LNCAP (cell line): ENCODE data around the gene ST6GALNAC5.

Experiments used
- TF ChIP-seq, protein P1 (sequence below): fragments of 450-650 bp; IDR thresholded peaks from 2 replicates; pipeline ENCODE4 v1.5.1; 2017; ENCODE audit warnings: mild to moderate bottlenecking

The ST6GALNAC5 gene

GRCh38 chr1:77084457-77084856 is 217.2 kb downstream of the ST6GALNAC5 start:
- TF ChIP-seq, protein P1, sequence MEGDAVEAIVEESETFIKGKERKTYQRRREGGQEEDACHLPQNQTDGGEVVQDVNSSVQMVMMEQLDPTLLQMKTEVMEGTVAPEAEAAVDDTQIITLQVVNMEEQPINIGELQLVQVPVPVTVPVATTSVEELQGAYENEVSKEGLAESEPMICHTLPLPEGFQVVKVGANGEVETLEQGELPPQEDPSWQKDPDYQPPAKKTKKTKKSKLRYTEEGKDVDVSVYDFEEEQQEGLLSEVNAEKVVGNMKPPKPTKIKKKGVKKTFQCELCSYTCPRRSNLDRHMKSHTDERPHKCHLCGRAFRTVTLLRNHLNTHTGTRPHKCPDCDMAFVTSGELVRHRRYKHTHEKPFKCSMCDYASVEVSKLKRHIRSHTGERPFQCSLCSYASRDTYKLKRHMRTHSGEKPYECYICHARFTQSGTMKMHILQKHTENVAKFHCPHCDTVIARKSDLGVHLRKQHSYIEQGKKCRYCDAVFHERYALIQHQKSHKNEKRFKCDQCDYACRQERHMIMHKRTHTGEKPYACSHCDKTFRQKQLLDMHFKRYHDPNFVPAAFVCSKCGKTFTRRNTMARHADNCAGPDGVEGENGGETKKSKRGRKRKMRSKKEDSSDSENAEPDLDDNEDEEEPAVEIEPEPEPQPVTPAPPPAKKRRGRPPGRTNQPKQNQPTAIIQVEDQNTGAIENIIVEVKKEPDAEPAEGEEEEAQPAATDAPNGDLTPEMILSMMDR = no peak

GRCh38 chr1:77085109-77085508 is 217.8 kb downstream of the ST6GALNAC5 start:
- TF ChIP-seq, protein P1 = no peak

GRCh38 chr1:77089756-77090155 is 222.5 kb downstream of the ST6GALNAC5 start:
- TF ChIP-seq, protein P1 = no peak

DNA sequence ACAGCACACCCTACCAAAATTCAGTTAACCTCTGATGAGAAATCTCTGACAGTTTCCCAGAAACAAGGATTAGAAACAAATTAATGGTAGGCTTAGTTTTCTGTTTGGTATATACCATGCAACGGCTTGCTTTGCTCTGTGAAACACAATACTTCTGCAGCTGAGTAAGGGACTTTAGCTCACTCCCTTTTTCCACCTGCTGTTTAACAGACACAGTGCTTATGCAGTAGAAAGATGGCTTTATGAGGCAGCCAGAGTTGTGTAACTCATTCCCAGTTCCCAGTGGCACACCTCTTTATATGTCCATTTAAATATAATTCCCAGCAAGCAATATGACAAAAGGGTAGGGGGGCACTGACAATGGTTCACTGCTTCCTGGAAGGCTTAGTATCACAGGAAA is 228.0 kb downstream of the ST6GALNAC5 start:
- TF ChIP-seq, protein P1 = no peak

DNA sequence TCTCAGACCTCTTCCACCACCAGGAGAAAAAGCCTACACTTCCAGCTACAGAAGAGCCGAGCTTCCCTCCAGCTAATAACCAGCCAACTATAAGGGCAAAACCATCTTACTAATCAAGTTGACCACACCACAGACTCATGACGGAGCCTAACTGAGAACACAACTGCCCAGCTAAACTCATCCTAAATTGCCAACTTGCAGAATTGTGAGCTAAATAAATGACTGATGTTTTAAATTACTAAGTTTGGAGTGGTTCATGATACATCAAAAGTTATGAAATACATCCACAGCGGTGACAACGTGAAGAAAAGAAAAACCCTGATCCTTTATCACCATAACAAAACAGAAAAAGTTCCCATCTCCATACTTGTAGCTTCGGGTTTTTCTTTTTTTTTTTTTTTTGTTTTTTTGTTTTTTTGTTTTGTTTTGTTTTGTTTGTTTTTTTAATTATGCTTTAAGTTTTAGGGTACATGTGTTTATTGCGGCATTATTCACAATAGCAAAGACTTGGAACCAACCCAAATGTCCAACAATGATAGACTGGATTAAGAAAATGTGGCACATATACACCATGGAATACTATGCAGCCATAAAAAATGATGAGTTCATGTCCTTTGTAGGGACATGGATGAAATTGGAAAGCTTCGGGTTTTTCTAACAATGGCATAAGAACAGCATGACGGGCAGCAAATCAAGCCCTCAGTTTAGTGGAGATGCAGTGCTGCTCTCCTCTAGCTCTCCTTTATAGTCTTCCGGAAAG is 229.4 kb downstream of the ST6GALNAC5 start:
- TF ChIP-seq, protein P1 = no peak

DNA sequence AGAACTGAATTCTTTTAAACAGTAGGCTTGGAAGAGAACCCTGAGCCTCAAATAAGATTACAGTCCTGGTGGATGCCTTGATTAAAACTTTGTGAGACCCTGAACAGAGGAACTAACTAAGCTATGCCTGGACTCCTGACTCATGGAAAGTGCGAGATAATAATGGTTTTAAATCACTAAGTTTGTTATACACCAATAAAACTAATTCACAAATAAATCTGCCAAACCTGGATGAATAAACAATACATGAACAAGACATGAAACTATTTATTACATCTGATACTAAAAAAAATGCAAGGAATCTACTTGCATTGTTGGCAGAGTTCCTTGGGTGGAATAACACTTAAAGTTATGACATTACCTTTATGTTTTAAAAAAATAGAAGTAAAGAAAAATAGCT is 233.6 kb downstream of the ST6GALNAC5 start:
- TF ChIP-seq, protein P1 = no peak

DNA sequence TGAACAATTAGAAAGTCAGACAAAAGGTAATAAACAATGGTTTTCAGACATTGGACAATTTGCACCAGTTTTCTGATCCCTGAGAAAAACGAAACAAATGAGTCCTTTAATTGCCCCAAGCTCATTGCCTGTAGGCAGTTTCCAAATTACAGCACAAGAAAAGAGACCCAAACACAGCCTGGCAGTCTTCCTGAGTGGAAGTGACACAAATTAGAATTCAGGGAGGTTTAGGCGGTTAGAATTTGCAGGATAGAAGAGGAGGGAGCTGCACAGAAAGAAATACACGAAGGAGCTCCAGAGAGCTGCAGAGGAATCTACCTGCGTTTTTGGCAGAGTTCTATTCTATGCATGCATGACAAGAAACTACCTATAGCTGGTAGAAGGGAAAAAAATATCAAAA is 236.2 kb downstream of the ST6GALNAC5 start:
- TF ChIP-seq, protein P1 = no peak

DNA sequence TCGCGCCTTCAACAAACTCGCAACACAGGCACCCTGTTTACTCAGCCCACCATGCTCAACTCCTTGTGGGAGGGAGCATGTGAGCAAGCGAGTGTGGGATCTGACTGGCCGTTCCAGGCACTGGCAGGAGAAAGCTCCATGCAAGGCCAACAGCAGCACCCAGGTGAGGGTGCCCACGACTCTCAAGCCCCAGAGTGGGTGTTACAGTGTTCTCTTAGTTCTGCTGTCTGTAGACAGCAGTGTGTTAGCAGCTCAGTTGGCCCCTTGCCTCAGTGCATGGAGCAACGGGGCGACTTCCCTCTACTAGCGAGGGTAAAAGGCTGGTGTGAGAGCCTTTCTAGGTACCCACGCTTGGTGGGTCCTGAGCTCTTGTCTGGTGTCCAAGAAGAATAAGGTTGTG is 237.4 kb downstream of the ST6GALNAC5 start:
- TF ChIP-seq, protein P1 = no peak
